PFSK-1 (cell line): Measurements from ENCODE around the gene XPO6.

ENCODE experiments used
- FOXP2 ChIP-seq: optimal IDR thresholded peaks from 2 replicates; pipeline ENCODE3; 2011; ENCODE audit warnings: borderline replicate concordance, control low read depth, inconsistent platforms; ENCODE audit not compliant: insufficient read depth; ENCODE audit errors: extremely low read length, extremely low read depth
- POLR2AphosphoS5 ChIP-seq: IDR thresholded peaks from 2 replicates; pipeline ENCODE4 v1.6.1; 2012; ENCODE audit warnings: low read depth, mild to moderate bottlenecking, control low read depth, low read length, moderate library complexity
- REST ChIP-seq, 2 experiments: IDR thresholded peaks; 2 replicates each; pipeline versions ENCODE4 v1.6.1 to v1.8.0; 2011 to 2012; ENCODE audit warnings: low read depth in 2 of 2, low read length in 2 of 2, control low read depth in 1 of 2, inconsistent platforms in 1 of 2, mild to moderate bottlenecking in 1 of 2, moderate library complexity in 1 of 2; ENCODE audit not compliant: insufficient read depth in 1 of 2
- SIN3A ChIP-seq: IDR thresholded peaks from 2 replicates; pipeline ENCODE4 v1.6.1; 2012; ENCODE audit warnings: mild to moderate bottlenecking, low read length, moderate library complexity, borderline replicate concordance; ENCODE audit not compliant: insufficient read depth
- TAF1 ChIP-seq: IDR thresholded peaks from 2 replicates; pipeline ENCODE4 v1.6.1; 2012; ENCODE audit warnings: low read length, control low read depth, borderline replicate concordance; ENCODE audit not compliant: insufficient read depth

- TF ChIP-seq REST (IDR thresholded peaks at IDR 0.05; ENCODE audit: insufficient read depth in 1 of 2, low read depth in 2 of 2, low read length in 2 of 2), result no peak
- TF ChIP-seq TAF1, result no peak
- TF ChIP-seq POLR2AphosphoS5, result no peak
- no peak for TF ChIP-seq SIN3A
- no peak for TF ChIP-seq FOXP2
Measured at GRCh38 chr16:28219282-28219681, 7.5 kb upstream of the XPO6 start.
